AG09319 (cell line): ENCODE data around the gene DNAI7.

Experiments
- DNase-seq: peaks from one replicate; pipeline ENCODE4 v3.0.0-alpha.2; 2010; ENCODE audit warnings: low read depth; ENCODE audit errors: extremely low read depth
- TF ChIP-seq, protein P1 (sequence below): IDR thresholded peaks from 2 replicates; pipeline ENCODE4 v1.5.1; 2011; ENCODE audit warnings: low read depth, mild to moderate bottlenecking, inconsistent platforms, low read length, moderate library complexity

DNAI7 gene

DNA sequence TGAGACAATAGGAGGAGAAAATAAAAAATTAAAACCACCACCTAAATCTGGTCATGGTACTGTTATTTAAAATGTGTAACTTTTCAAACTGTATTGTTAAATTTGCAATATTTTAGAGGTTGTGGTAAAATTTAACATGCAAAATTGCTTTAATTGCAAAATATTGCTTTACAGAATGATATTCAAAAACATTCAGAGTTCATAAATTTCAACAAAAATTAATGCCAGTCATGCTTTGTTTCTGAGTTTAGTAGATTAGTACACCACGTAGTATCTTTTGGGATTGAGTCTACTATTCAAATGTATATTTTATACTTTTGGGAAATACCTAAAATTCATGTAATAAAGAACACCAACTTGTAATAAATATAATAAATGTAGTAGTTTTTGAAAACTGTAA, 18.4 kb upstream of the DNAI7 start:
- DNase-seq, result no peak
- TF ChIP-seq, protein P1, sequence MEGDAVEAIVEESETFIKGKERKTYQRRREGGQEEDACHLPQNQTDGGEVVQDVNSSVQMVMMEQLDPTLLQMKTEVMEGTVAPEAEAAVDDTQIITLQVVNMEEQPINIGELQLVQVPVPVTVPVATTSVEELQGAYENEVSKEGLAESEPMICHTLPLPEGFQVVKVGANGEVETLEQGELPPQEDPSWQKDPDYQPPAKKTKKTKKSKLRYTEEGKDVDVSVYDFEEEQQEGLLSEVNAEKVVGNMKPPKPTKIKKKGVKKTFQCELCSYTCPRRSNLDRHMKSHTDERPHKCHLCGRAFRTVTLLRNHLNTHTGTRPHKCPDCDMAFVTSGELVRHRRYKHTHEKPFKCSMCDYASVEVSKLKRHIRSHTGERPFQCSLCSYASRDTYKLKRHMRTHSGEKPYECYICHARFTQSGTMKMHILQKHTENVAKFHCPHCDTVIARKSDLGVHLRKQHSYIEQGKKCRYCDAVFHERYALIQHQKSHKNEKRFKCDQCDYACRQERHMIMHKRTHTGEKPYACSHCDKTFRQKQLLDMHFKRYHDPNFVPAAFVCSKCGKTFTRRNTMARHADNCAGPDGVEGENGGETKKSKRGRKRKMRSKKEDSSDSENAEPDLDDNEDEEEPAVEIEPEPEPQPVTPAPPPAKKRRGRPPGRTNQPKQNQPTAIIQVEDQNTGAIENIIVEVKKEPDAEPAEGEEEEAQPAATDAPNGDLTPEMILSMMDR, result no peak

DNA sequence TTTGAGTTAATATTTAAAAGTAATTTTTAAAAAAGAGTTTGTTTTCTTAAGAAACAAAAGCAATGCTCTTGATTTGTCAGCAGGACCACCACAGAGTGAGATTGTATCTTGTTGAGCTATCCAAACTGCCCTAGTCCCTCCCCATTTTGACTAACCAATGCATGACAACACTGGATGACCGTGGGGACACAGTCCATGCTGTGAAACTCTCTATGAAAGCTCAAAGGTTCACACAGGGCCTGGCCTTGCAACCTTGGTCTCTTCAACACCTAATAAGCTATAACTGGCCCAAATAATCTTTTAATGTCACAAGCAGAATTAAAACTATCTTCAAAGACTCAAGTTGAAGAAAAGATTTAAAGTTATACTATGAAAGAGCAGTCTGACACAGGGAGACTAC, 13.6 kb upstream of the DNAI7 start:
- no peak for DNase-seq

DNA sequence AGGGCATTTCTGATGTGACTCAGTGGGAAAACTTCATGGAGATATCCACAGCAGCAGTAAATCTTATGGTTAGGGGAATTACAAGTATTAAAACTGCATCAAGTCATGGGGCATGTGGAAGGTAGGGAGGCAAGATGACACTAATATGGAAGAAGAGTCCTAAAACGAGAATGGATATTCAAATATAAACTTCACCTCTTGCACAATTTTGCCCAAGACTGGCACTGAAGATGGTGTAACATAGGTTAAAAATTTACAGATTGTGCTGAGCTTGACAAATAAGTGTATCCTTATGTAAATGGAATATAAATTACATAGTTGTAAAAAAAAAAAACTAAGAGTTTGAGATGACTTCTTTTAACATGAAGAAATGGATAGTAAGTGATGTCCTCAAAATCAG, 12.9 kb upstream of the DNAI7 start:
- TF ChIP-seq, protein P1, result no peak
- no peak for DNase-seq

More for the DNA sequence above, 13.6 kb upstream of the DNAI7 start:
- TF ChIP-seq, protein P1, result no peak

DNA sequence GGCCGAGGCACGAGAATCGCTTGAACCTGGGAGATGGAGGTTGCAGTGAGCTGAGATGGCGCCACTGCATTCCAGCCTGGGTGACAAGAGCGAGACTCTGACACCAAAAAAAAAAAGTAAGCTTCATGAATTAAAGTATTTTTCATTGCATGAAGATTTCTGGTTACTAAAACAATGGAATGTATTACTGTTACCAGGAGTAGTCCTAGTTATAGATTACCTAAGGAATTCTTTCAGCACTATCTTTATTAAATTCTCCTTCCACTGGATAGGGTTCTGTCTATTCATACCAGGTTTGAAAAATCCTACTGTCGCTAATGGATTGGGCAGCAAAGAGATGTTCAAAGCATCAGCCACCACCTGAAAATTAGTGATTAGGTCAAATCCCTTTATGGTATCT, 12.5 kb upstream of the DNAI7 start:
- TF ChIP-seq, protein P1, result no peak
- DNase-seq, result no peak

DNA sequence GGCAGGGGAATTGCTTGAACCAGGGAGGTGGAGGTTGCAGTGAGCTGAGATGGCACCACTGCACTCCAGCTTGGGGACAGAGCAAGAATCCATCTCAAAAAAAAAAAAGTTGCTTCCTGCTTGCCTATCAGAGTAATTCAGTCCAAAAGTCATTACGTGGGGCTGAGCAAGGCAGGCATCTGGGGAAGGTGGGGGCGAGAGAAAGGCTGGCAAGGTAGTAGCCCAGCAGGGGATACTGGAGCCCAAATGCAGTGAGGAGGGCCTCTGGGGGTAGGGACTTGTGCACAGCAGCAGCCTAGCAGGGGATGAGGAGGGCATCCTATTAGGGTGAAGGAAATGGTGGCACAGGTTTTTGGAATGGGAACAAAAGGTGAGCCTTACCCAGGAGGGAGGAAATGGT, 7.2 kb upstream of the DNAI7 start:
- no peak for DNase-seq
- TF ChIP-seq, protein P1, result no peak

DNA sequence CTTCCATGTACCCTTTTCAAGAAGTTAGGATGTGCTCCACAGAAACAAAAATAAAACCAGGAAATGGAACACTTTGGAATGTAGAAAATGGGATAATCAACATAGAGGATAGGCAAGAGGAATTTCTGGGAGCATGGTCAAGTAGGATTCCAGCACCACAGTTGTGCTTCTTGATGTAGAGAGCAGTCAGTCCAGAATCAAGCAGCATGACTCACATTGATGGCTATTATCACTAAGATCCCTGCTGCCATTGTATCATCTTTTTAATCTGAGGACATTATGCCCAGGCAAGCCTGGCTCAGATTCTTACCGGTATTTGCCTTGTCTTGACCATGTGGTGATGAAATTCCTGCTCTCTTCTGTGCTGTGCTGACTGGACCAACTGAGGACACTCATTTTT, 5.7 kb upstream of the DNAI7 start:
- no peak for DNase-seq
- TF ChIP-seq, protein P1, result no peak

DNA sequence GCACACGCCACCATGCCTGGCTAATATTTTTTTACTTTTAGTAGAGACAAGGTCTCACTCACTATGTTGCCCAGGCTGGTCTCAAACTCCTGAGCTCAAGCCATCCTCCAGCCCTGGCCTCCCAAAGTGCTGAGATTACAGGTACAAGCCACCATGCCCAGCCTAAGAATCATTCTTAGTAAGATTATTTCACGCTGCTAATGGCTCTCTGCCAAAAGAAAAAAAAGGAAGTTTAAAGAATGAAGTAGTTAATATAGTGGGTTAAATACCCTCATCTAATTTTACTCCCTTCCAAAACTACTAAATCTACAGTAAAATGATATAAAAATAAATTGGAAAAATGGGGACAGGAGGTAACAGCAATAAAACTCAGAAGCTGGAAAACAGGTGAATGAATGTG, 2.6 kb upstream of the DNAI7 start:
- no peak for DNase-seq
- TF ChIP-seq, protein P1, result no peak
